ENCODE results near the gene ACAD10.
"Not testable (repeated sequence)": the region's sequence is repeated elsewhere in the genome, so short reads cannot be mapped to it uniquely, and the experiment has no call there.

The ACAD10 gene

DNA sequence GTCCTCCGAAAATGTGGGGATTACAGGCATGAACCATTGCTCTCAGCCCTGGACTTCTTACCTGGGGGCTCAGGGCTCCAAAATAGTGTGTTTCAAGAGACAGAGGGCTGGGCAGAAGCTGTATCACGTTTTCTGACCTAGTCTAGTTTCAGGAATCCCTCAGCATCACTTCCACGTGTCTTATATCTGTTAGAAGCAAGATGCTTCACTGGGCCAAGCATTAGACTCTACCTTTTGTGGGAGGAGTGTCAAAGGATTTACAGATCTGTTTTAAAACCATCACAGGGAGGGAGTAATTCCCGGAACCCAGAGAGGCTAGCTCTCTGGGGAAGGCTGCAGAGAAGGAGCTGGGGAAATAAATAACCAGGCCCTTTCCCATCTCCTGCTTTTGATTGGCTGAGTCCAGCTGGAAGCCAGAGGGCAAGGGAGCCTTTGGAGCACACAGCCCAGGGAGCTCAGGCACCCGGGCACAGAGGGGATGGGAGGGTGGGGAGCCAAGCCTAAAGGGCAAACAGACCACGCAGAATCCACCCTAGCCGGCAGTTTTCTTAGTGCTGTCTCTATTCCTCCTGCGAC is 47.6 kb downstream of the ACAD10 start:
- H3K4me3 ChIP-seq (ENCODE audit: low read length), result no peak overlapping the region
- no peak for DNase-seq (ENCODE audit: low read depth)
- TF ChIP-seq, protein P1, sequence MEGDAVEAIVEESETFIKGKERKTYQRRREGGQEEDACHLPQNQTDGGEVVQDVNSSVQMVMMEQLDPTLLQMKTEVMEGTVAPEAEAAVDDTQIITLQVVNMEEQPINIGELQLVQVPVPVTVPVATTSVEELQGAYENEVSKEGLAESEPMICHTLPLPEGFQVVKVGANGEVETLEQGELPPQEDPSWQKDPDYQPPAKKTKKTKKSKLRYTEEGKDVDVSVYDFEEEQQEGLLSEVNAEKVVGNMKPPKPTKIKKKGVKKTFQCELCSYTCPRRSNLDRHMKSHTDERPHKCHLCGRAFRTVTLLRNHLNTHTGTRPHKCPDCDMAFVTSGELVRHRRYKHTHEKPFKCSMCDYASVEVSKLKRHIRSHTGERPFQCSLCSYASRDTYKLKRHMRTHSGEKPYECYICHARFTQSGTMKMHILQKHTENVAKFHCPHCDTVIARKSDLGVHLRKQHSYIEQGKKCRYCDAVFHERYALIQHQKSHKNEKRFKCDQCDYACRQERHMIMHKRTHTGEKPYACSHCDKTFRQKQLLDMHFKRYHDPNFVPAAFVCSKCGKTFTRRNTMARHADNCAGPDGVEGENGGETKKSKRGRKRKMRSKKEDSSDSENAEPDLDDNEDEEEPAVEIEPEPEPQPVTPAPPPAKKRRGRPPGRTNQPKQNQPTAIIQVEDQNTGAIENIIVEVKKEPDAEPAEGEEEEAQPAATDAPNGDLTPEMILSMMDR (conservative IDR thresholded peaks at IDR 0.05; ENCODE audit: low read depth, low read length), result no peak

GRCh38 chr12:111739524-111739923 is 53.7 kb downstream of the ACAD10 start:
- not testable (repeated sequence) for H3K4me3 ChIP-seq (ENCODE audit: low read length); DNase-seq (ENCODE audit: low read depth)

DNA sequence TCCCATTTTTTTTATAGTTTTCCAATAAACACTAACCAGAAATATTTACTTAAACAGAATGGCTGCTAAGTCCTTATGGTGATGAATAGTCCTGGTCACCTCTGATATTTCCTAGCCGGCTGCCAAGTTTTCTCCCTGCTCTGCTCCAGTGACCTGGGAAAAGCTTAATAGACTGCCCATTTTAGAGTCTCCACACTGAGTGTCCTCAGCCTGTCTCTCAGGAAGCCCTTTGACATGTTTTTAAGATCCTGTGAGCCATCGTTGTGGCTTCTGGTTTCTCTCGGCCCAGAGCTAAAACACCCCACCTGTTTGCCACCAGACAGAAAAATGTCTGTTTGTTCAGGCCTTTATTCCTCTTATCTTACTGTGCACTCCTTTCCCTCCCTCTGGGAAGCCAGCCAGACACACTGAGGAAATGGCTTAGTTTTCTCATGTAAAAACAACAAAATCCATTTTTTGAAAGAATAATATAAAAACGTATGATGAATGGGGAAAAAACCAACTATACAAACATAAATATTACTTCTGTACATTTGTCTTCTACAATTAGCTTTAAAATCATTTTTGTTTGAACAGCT is 55.5 kb downstream of the ACAD10 start:
- no peak overlapping the region for H3K4me3 ChIP-seq (ENCODE audit: low read length)
- TF ChIP-seq, protein P1 (conservative IDR thresholded peaks at IDR 0.05; ENCODE audit: low read depth, low read length), result no peak
- no peak for DNase-seq (ENCODE audit: low read depth)

DNA sequence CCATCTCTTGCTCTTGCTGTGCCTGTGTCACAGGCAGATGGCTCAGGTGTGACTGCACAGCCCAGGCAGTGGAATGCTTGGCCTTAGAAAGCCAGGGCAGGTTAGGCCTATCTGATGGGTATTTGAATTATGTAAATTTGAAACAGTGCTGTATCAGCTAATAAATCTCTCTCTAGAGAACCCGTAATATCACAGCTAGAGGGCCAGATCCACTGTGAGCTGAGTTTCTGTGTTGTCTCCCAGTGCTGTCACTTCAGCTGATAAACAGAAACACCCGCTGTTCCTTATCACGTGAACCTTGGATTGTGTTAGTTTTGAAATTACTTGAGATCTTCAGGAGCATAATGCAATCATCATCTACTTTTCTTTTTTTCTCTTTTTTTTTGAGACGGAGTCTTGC is 59.4 kb downstream of the ACAD10 start:
- DNase-seq (ENCODE audit: low read depth), result no peak
- TF ChIP-seq, protein P1 (conservative IDR thresholded peaks at IDR 0.05; ENCODE audit: low read depth, low read length), result no peak
- H3K4me3 ChIP-seq (ENCODE audit: low read length), result no peak overlapping the region

DNA sequence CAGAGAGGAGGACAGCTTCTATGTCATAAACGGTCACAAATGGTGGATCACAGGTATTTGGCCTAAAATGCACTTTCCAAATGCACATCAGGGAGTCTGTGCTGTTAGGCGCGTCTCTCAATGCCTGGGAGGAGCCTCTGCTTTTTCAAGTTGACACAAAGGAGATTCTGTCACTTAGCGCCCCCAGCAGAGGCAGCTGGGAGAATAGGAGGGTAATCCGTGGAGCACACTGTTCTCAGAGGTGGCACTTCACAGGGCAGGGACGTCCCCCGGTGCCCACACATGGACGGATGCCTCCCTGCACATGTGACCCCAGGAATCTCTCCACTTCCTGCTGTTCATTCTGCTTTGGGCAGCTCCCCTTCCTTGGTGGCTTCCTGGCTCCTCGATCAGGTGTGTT is 61.5 kb downstream of the ACAD10 start:
- DNase-seq (ENCODE audit: low read depth), result no peak
- H3K4me3 ChIP-seq (ENCODE audit: low read length), result no peak overlapping the region
- TF ChIP-seq, protein P1 (conservative IDR thresholded peaks at IDR 0.05; ENCODE audit: low read depth, low read length), result no peak

- no peak overlapping the region for H3K4me3 ChIP-seq (ENCODE audit: low read length)
- TF ChIP-seq, protein P1 (conservative IDR thresholded peaks at IDR 0.05; ENCODE audit: low read depth, low read length), result no peak
- DNase-seq (ENCODE audit: low read depth), result no peak
Observed at GRCh38 chr12:111748151-111748672, 62.4 kb downstream of the ACAD10 start.

DNA sequence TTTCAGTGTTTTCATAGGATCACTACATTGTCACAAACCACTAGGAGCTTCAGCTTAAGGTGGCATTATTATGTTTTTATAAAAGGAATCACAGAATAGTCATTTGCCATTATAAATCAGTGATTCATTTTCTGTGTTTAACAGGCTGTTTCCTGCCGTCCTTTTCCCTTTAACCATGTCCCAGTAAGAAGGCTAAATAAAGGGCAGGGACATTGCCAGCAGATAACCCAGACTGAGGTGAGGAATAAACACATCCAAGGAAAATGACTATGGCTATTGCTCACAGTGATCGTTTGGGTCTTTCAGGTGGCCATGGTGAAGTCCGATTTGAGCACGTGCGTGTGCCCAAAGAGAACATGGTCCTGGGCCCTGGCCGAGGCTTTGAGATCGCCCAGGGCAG is 63.0 kb downstream of the ACAD10 start:
- DNase-seq (ENCODE audit: low read depth), result no peak
- TF ChIP-seq, protein P1 (conservative IDR thresholded peaks at IDR 0.05; ENCODE audit: low read depth, low read length), result no peak
- H3K4me3 ChIP-seq (ENCODE audit: low read length), result no peak overlapping the region

Measured in retinal pigment epithelial cell (primary cell).